Adrenal gland (tissue), 12 donors: ENCODE results near the gene LCMT2. TPM values are rescaled to one million over a fixed set of nuclear protein-coding genes. Genes with fewer than 3 reads are reported as not detected.

Experiments used
- DNase-seq, 7 donors: peaks; one replicate each; pipeline ENCODE4 v3.0.0-alpha.2; 2019 to 2020
- H3K27ac ChIP-seq, 5 donors: fragments of 200-600 bp; sonication (generic) in 4 of 5; 1 replicate in 3 of 5; 2 replicates in 2 of 5; pipeline versions ENCODE4 v1.5.1 to v1.8.0; 2016 to 2020; ENCODE audit warnings: mild to moderate bottlenecking in 1 of 5
- H3K27me3 ChIP-seq: fragments of 200-600 bp; 2 replicates; pipeline ENCODE4 v1.8.0; 2021
- H3K36me3 ChIP-seq, 2 donors: fragments of 200-600 bp; replicated peaks in 1 of 2; 1 replicate in 1 of 2; 2 replicates in 1 of 2; pipeline versions ENCODE4 v1.5.1 to v1.8.0; 2018 to 2022
- H3K4me1 ChIP-seq, 2 donors: fragments of 200-600 bp; replicated peaks in 1 of 2; 1 replicate in 1 of 2; 2 replicates in 1 of 2; pipeline versions ENCODE4 v1.5.1 to v1.8.0; 2018 to 2021
- H3K4me3 ChIP-seq, 4 donors: fragments of 200-600 bp; sonication (generic) in 3 of 4; one replicate each; pipeline ENCODE4 v1.5.1; 2016 to 2018
- H3K9me3 ChIP-seq, 3 donors: fragments of 200-600 bp; sonication (generic) in 1 of 3; replicated peaks in 1 of 3; 1 replicate in 2 of 3; 2 replicates in 1 of 3; pipeline versions ENCODE4 v1.5.1 to v1.8.0; 2016 to 2021
- POLR2A ChIP-seq, 2 donors: fragments of 450-650 bp; IDR thresholded peaks; one replicate each; pipeline ENCODE4 v1.6.1; 2017; ENCODE audit warnings: antibody characterized with exemption in 2 of 2, mild to moderate bottlenecking in 2 of 2, moderate library complexity in 1 of 2
- WGBS, 4 donors: extraction: QIAGEN DNeasy Blood & Tissue Kit in 2 of 4; methylation state at CpG; one replicate each; pipeline versions ENCODE4 v1.1.5 to v1.1.7; 2013 to 2017; 5-methylcytosine and 5-hydroxymethylcytosine counted together
- intact Hi-C, 2 donors: fragments of 100-400 bp; cut with DNase I; formaldehyde crosslinking; loops; one replicate each; pipeline versions ENCODE4 v1.14.1 to v1.15.0; 2022 to 2023
- polyA plus RNA-seq, 3 donors: library from polyadenylated mRNA; stranded (reverse); fragments of 200-250 nt in 2 of 3; fragments of 350-450 nt in 1 of 3; fragmentation: Illumina TruSeq in 1 of 3; extraction: RNeasy Lipid Tissue Mini Kit (QIAGEN cat#74804) in 1 of 3; gene quantifications; one replicate each; pipeline ENCODE4 v1.2.3, GENCODE V29; 2013 to 2014
- total RNA-seq, 9 donors: library from RNA; depleted of rRNA in 4 of 9; stranded (reverse); fragments of >200 nt in 4 of 9; fragments of 120-200 nt in 1 of 9; fragmentation: NEBNext Ultra II Directional in 1 of 9; extraction: Animal tissue kit (Norgen Biotek cat#: 25700) in 1 of 9; gene quantifications; one replicate each; pipeline versions ENCODE4 v1.1.0 to v1.2.4, GENCODE V29; 2013 to 2023
- TF ChIP-seq, protein P1 (sequence below), 6 experiments: fragments of 450-650 bp in 4 of 6; fragments of 200-600 bp in 2 of 6; sonication (generic) in 1 of 6; IDR thresholded peaks; 1 replicate in 5 of 6; 2 replicates in 1 of 6; pipeline versions ENCODE4 v1.5.1 to v1.8.0; 2016 to 2021; ENCODE audit warnings: antibody characterized with exemption in 6 of 6, mild to moderate bottlenecking in 2 of 6, moderate library complexity in 1 of 6
- donor health status: healthy with polysubstance abuse.
- donor health status: Bipolar disorder and iron deficiency.
- donor health status: DM: yes; HTN: yes; CAD: no.
- donor health status: DM: no; HTN: no; CAD: no.
- donor health status: DM: no; HTN: no; CAD: no.
- donor health status: DM: yes; HTN: yes; CAD: no.

The LCMT2 gene
- total and polyA plus RNA-seq, 12 donors, result 2.3 to 14.0 (median 9.0) TPM

DNA sequence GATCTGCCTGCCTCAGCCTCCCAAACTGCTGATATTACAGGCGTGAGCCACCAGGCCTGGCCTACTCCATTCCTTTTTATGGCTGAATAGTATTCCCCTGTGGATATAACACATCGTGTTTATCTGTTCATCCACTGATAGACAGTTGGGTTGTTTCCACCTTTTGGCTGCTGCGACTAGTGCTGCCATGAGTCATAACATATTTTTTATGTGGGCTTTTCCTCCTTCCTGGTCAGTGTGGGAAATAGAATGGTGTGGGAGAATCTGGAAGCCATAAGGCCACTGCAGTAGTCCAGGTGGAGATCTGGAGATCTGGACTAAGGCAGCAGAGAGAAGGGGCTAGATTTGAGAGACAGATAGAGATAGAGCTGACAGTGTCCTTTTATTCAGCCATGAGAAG lies 16.2 kb downstream of the LCMT2 start:
- no peaks in the 10 kb centered on the region for H3K4me1 ChIP-seq
- no peak overlapping the region for H3K27ac ChIP-seq
- H3K27me3 ChIP-seq, result no peaks in the 10 kb centered on the region
- H3K4me3 ChIP-seq, result no peak overlapping the region
- no peak for DNase-seq
- H3K9me3 ChIP-seq, result no peaks in the 10 kb centered on the region
- TF ChIP-seq POLR2A (IDR thresholded peaks at IDR 0.05), result no peak
- TF ChIP-seq, protein P1, sequence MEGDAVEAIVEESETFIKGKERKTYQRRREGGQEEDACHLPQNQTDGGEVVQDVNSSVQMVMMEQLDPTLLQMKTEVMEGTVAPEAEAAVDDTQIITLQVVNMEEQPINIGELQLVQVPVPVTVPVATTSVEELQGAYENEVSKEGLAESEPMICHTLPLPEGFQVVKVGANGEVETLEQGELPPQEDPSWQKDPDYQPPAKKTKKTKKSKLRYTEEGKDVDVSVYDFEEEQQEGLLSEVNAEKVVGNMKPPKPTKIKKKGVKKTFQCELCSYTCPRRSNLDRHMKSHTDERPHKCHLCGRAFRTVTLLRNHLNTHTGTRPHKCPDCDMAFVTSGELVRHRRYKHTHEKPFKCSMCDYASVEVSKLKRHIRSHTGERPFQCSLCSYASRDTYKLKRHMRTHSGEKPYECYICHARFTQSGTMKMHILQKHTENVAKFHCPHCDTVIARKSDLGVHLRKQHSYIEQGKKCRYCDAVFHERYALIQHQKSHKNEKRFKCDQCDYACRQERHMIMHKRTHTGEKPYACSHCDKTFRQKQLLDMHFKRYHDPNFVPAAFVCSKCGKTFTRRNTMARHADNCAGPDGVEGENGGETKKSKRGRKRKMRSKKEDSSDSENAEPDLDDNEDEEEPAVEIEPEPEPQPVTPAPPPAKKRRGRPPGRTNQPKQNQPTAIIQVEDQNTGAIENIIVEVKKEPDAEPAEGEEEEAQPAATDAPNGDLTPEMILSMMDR (IDR thresholded peaks at IDR 0.05), result no peak
- whole genome bisulfite sequencing, 4 donors, result 59 to 72% (median 65%) methylated on average over 3 of the region's 3 CpGs
- no peaks in the 10 kb centered on the region for H3K36me3 ChIP-seq
- intact Hi-C loops, result no loop called here

DNA sequence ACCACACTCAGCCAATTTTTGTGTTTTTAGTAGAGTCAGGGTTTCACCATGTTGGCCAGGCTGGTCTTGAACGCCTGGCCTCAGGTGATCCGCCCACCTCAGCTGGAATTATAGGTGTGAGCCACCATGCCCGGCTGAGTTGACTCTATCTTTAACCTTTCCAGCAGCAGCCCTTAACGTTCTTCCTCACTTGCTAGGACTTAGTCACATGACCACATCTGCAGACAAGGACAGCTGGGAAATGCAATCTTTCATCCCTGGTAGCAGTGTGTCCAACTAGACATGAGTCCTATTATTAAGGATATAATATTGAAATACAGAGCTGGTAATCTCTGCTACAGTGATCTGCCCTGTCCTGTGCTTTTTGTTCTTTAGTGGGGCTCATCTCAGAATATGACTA lies 18.0 kb downstream of the LCMT2 start:
- WGBS, 4 donors, result 44 to 63% (median 53%) methylated on average over 4 of the region's 4 CpGs
- intact Hi-C loops, result no loop called here
- Histone ChIP-seq H3K27ac (no peak overlapping the region), H3K4me1 (no peaks in the 10 kb centered on the region), H3K4me3 (no peak overlapping the region), H3K27me3 (no peaks in the 10 kb centered on the region), H3K9me3 (no peaks in the 10 kb centered on the region), H3K36me3 (no peaks in the 10 kb centered on the region)
- TF ChIP-seq, protein P1 (IDR thresholded peaks at IDR 0.05), result no peak
- TF ChIP-seq POLR2A (IDR thresholded peaks at IDR 0.05), result no peak
- DNase-seq, result no peak

DNA sequence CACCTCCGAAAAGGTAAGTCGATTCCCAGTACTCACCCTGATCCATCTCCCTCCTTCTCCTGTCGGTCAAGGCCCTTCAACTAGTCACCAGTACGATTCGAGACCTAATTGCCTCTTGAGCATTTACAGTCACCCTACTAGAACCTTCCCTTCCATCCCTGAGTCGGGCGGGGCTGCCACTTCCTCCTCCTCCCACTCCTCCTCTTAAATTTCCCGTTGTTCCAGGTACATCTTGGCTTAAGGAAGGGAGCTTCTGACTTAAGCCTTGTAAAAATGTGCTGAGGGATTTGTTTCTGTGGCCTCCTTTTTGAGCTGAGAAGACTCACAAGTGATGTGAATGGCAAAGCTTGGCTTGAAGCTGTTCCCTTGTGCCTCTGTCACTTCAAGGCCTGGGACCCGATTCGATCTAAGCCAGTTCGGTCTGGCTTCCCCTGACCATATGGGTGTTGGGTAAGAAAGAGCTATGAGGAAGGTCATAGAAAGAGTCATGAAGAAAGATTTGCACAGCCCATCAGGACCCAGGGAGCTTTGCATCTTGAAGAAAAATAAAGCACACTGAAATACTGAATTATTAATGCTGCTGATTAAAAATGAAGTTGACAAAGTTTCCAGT lies 28.1 kb downstream of the LCMT2 start, which contains the start of gene TGM7:
TSS of gene TGM7 (minus strand) at position 51 of the 613 bp plus-strand sequence.
- H3K4me1 ChIP-seq, result no peaks in the 10 kb centered on the region
- no peaks in the 10 kb centered on the region for H3K36me3 ChIP-seq
- peaks cover 6% of the 10 kb centered on the region for H3K27me3 ChIP-seq
- no peak for TF ChIP-seq POLR2A (IDR thresholded peaks at IDR 0.05)
- TF ChIP-seq, protein P1 (IDR thresholded peaks at IDR 0.05), result no peak
- WGBS, 4 donors, result 79 to 86% (median 86%) methylated on average over 11 of the region's 11 CpGs
- H3K27ac ChIP-seq, result no peak within 1 kb of the TSS
- no peak within 1 kb of the TSS for H3K4me3 ChIP-seq
- intact Hi-C loops, result no loop called here
- H3K9me3 ChIP-seq, result no peaks in the 10 kb centered on the region
- no peak for DNase-seq

DNA sequence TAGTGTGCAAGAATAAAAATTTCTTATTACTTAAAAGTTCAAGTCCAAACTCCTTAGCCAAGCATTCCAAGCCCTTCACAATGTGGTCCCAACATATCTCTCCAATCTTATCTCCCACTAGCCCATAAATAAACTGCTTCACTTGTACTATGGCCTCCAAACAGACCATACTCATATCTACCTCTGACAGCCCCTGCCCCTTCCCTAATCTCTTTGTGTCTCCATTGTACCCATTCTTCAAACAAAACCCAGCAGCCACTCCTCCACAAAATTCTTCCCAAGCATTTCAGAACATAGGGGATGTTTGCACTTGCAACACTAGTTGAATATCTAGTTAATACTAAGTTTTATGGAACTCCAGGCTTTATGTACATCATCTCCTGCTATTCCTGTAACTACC lies 30.5 kb downstream of the LCMT2 start:
- intact Hi-C loops, result no loop called here
- Histone ChIP-seq H3K27ac (no peak overlapping the region), H3K4me1 (no peaks in the 10 kb centered on the region), H3K9me3 (no peaks in the 10 kb centered on the region), H3K4me3 (no peak overlapping the region), H3K27me3 (peaks cover 13% of the 10 kb centered on the region), H3K36me3 (no peaks in the 10 kb centered on the region)
- TF ChIP-seq, protein P1 (IDR thresholded peaks at IDR 0.05), result no peak
- TF ChIP-seq POLR2A (IDR thresholded peaks at IDR 0.05), result no peak
- peak in 1 of 7 donors; percentile 0 for DNase-seq
